OCI-LY1 (cell line): ENCODE results near the gene PITPNM3.

Experiments used
- H2AFZ ChIP-seq: fragments of 200-600 bp; sonication (generic), shearing (Covaris generic); 2 replicates; pipeline ENCODE4 v1.6.0; 2014; ENCODE audit warnings: antibody characterized with exemption, mild to moderate bottlenecking, low read length
- H3F3A ChIP-seq: fragments of 200-600 bp; sonication (generic), shearing (Covaris generic); 2 replicates; pipeline ENCODE4 v1.6.0; 2014; ENCODE audit warnings: mild to moderate bottlenecking, antibody characterized with exemption, low read length, moderate library complexity; ENCODE audit not compliant: insufficient read depth
- H3K27ac ChIP-seq: fragments of 200-600 bp; sonication (generic); 2 replicates; pipeline ENCODE4 v1.5.1; 2014; ENCODE audit warnings: low read length, mixed run types, mild to moderate bottlenecking, low read depth; ENCODE audit not compliant: poor library complexity, severe bottlenecking
- H3K27me3 ChIP-seq: fragments of 200-600 bp; sonication (generic); 2 replicates; pipeline ENCODE4 v1.6.0; 2014; ENCODE audit warnings: antibody characterized with exemption, mild to moderate bottlenecking, low read length, moderate library complexity; ENCODE audit not compliant: insufficient read depth
- H3K36me3 ChIP-seq: fragments of 200-600 bp; sonication (generic); 2 replicates; pipeline ENCODE4 v1.6.1; 2014; ENCODE audit warnings: mild to moderate bottlenecking, antibody characterized with exemption, low read length, moderate library complexity, mixed read lengths; ENCODE audit not compliant: insufficient read depth
- H3K4me1 ChIP-seq: fragments of 200-600 bp; sonication (generic); 2 replicates; pipeline ENCODE4 v1.5.1; 2014; ENCODE audit warnings: mild to moderate bottlenecking, low read length, moderate library complexity; ENCODE audit not compliant: insufficient read depth, severe bottlenecking
- H3K4me2 ChIP-seq: fragments of 200-600 bp; sonication (generic), shearing (Covaris generic); 2 replicates; pipeline ENCODE4 v1.6.1; 2014; ENCODE audit warnings: low read length
- H3K4me3 ChIP-seq: fragments of 200-600 bp; sonication (generic); 2 replicates; pipeline ENCODE4 v1.5.1; 2014; ENCODE audit warnings: low read length, low read depth, mild to moderate bottlenecking, mixed read lengths; ENCODE audit not compliant: poor library complexity, severe bottlenecking
- H3K79me2 ChIP-seq: fragments of 200-600 bp; shearing (Covaris generic); 2 replicates; pipeline ENCODE4 v1.6.1; 2016; ENCODE audit warnings: mixed run types, low read length, mixed read lengths; ENCODE audit not compliant: insufficient read depth
- H3K9ac ChIP-seq: fragments of 200-600 bp; sonication (generic), shearing (Covaris generic); 2 replicates; pipeline ENCODE4 v1.6.1; 2014; ENCODE audit warnings: mild to moderate bottlenecking, low read length, mixed read lengths
- H3K9me2 ChIP-seq: fragments of 200-600 bp; sonication (generic), shearing (Covaris generic); 2 replicates; pipeline ENCODE4 v1.6.1; 2014; ENCODE audit warnings: low read depth, mild to moderate bottlenecking, low read length, mixed read lengths
- H3K9me3 ChIP-seq: fragments of 200-600 bp; shearing (Covaris generic); 2 replicates; pipeline ENCODE4 v1.6.1; 2014; ENCODE audit warnings: low read length, mixed read lengths
- H4K20me1 ChIP-seq: fragments of 200-600 bp; sonication (generic), shearing (Covaris generic); 2 replicates; pipeline ENCODE4 v1.6.0; 2016; ENCODE audit warnings: mild to moderate bottlenecking, low read length; ENCODE audit not compliant: insufficient read depth
- EZH2 ChIP-seq: fragments of 200-600 bp; sonication (generic), shearing (Covaris generic); IDR thresholded peaks from 2 replicates; pipeline ENCODE4 v1.8.0; 2017; ENCODE audit warnings: borderline replicate concordance, mixed run types, mild to moderate bottlenecking, antibody characterized with exemption, low read length, moderate library complexity, mixed read lengths
- TF ChIP-seq, protein P1 (sequence below): fragments of 200-600 bp; sonication (generic), shearing (Covaris generic); IDR thresholded peaks from 2 replicates; pipeline ENCODE4 v1.5.1; 2017; ENCODE audit warnings: mild to moderate bottlenecking, antibody characterized with exemption, low read length, moderate library complexity, mixed read lengths

Gene PITPNM3

DNA sequence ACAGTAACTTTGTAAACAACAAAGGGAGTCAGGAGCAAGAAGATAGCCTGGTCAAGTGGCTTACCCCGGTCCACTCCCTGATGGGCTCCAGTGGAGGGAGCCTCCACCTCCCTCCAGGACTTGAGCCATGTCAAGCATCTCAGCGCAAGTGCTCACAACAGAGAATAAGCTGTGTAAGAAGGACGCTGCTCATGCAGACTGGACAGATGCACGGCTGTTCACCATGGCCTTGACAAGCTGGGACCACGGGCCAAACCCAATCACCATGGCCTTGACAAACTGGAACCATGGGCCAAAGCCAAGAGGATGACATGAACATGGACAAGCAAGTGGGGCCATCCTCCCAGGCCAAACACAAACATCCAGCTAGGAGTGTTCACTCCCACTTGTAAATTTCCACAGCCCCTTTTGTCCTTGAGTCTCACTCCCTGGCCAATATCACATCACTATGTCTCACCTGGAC is 3.4 kb upstream of the PITPNM3 start:
- Histone ChIP-seq H3K9me3 (no peaks in the 10 kb centered on the region), H3K9ac (no peak overlapping the region), H3K27ac (no peak overlapping the region), H3F3A (no peaks in the 10 kb centered on the region), H3K4me2 (no peak overlapping the region), H3K79me2 (no peaks in the 10 kb centered on the region), H2AFZ (no peak overlapping the region), H3K27me3 (peaks cover 7% of the 10 kb centered on the region; the same call in 1 of the 2 replicates), H3K9me2 (no peaks in the 10 kb centered on the region), H3K4me1 (no peaks in the 10 kb centered on the region), H4K20me1 (no peaks in the 10 kb centered on the region), H3K4me3 (no peak overlapping the region), H3K36me3 (no peaks in the 10 kb centered on the region)
- TF ChIP-seq, protein P1, sequence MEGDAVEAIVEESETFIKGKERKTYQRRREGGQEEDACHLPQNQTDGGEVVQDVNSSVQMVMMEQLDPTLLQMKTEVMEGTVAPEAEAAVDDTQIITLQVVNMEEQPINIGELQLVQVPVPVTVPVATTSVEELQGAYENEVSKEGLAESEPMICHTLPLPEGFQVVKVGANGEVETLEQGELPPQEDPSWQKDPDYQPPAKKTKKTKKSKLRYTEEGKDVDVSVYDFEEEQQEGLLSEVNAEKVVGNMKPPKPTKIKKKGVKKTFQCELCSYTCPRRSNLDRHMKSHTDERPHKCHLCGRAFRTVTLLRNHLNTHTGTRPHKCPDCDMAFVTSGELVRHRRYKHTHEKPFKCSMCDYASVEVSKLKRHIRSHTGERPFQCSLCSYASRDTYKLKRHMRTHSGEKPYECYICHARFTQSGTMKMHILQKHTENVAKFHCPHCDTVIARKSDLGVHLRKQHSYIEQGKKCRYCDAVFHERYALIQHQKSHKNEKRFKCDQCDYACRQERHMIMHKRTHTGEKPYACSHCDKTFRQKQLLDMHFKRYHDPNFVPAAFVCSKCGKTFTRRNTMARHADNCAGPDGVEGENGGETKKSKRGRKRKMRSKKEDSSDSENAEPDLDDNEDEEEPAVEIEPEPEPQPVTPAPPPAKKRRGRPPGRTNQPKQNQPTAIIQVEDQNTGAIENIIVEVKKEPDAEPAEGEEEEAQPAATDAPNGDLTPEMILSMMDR, result no peak
- no peak for TF ChIP-seq EZH2

DNA sequence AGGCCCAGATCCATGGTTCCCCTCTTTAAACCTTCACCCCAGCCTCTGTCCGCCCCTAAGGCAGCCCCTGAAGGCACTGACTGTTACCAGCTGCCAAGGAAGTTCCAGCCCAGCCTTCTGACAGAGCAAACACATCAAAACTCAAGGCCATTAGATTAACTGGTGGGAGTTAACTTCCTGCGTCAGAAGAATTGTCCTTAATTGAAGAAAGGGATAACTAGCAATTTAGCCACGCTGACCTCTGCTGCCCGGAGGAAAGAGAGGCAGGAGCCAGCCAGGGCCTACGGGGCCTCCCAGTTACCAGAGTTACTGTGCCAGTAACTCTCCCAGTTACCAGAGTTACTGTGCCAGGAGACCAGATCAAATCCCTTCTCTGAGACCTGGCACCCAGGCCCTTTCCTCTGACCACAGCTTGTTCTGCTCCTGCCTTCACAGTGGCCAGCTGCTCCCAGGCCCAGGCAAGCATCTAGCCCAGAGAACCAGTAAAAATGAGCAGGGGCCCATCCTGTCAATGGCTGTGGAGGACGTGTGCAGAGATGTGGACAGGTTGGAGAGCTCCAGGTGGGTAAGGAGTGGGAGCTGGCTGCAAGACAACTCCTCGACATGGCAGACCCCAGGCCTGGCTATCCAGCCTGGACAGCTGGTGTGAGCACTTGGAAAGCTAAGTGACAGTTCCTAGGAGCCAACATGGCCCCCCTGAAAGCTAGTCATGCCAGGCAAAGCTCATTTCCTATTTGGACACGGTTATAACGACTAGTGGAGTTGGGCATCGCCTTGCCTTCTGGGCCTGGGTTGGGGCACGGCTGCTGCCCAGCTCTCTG is 2.8 kb upstream of the PITPNM3 start:
- no peak overlapping the region for H3K9ac ChIP-seq
- no peaks in the 10 kb centered on the region for H3K9me3 ChIP-seq
- H3K79me2 ChIP-seq, result no peaks in the 10 kb centered on the region
- H2AFZ ChIP-seq, result no peak overlapping the region
- H3K4me1 ChIP-seq, result no peaks in the 10 kb centered on the region
- no peak for TF ChIP-seq EZH2
- TF ChIP-seq, protein P1, result no peak
- H3K27ac ChIP-seq, result no peak overlapping the region
- H3K36me3 ChIP-seq, result no peaks in the 10 kb centered on the region
- H3K9me2 ChIP-seq, result no peaks in the 10 kb centered on the region
- H3F3A ChIP-seq, result no peaks in the 10 kb centered on the region
- H3K27me3 ChIP-seq, result peaks cover 7% of the 10 kb centered on the region; the same call in 1 of the 2 replicates
- no peak overlapping the region for H3K4me2 ChIP-seq
- no peaks in the 10 kb centered on the region for H4K20me1 ChIP-seq
- no peak overlapping the region for H3K4me3 ChIP-seq

DNA sequence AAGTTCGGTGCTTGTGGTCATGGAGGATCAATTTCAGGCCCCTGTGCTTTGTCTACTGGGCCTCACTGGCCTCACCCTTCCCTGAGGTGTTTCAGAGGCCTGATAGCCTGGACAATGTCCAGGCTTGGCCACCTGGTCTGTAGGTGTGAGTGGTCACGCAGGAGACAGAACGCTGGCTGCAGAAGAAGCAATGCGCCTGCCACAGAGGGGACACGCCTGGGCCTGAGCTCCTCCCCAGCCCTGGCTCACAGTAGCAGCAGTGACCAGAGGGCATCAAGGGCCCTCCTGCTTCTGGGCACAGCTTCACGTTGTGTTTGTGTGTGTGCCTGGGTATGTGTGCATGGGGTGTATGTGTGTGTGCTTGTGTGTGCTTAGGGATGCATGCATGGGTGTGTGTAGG is 1.9 kb upstream of the PITPNM3 start:
- H3K9me2 ChIP-seq, result no peaks in the 10 kb centered on the region
- no peak overlapping the region for H2AFZ ChIP-seq
- H3K79me2 ChIP-seq, result no peaks in the 10 kb centered on the region
- H3K36me3 ChIP-seq, result no peaks in the 10 kb centered on the region
- H3F3A ChIP-seq, result no peaks in the 10 kb centered on the region
- no peak overlapping the region for H3K27ac ChIP-seq
- no peaks in the 10 kb centered on the region for H3K4me1 ChIP-seq
- no peak for TF ChIP-seq EZH2
- TF ChIP-seq, protein P1, result no peak
- H3K9ac ChIP-seq, result no peak overlapping the region
- no peaks in the 10 kb centered on the region for H3K9me3 ChIP-seq
- no peaks in the 10 kb centered on the region for H4K20me1 ChIP-seq
- H3K4me2 ChIP-seq, result no peak overlapping the region
- H3K4me3 ChIP-seq, result no peak overlapping the region
- H3K27me3 ChIP-seq, result peaks cover 7% of the 10 kb centered on the region; the same call in 1 of the 2 replicates
